ENCODE data around the gene PRIM1. TPM values are rescaled to one million over a fixed set of nuclear protein-coding genes. Genes with fewer than 3 reads are reported as not detected.

PRIM1 gene
- total and polyA plus RNA-seq, 2 of the 8 experiments (the other 6 are each of a cell fraction or from before 2014, with no cell fraction given), result 52.4 to 61.9 TPM

DNA sequence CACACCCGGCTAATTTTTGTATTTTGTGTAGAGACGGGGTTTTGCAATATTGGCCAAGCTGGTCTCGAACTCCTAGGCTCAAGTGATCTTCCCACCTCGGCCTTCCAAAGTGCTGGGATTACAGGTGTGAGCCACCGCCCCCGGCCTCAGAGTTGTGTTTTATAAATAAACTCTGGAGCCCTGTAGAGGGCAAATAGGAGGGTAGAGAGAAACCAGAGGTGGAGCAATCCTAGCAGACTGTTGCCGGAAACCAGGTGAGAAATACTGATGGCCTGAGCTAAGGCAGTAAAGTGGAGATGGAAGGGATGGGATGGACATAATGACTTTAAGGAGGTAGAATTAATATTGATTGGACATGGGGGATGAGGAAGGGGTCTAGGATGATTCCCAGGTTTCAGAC, 8.3 kb upstream of the PRIM1 start:
- 79% methylated on average over 7 of the region's 7 CpGs; no CpG with 5 or more reads in 1 of the 2 experiments for WGBS, 2 experiments (ENCODE audit: extremely low coverage in 1 of 2, insufficient coverage in 1 of 2, insufficient read length in 1 of 2, insufficient replicate concordance in 2 of 2, low coverage in 1 of 2, low lambda C conversion rate in 2 of 2, missing lambda C conversion rate in 1 of 2)
- DNase-seq (ENCODE audit: low read depth in 1 of 2, low spot score in 2 of 2) (no peak), FAIRE-seq (no peak)
- H3K4me1 ChIP-seq (replicated peaks in 1 of 4; ENCODE audit: control insufficient read depth in 3 of 4, insufficient read depth in 4 of 4, low read length in 3 of 4), result no peaks in the 10 kb centered on the region
- H3K23ac ChIP-seq (ENCODE audit: insufficient read length), result no peak overlapping the region
- H2AFZ ChIP-seq (ENCODE audit: low read length), result no peak overlapping the region
- H3K23me2 ChIP-seq (ENCODE audit: low read depth, low read length), result peaks cover 2% of the 10 kb centered on the region; the same call in 1 of the 2 replicates
- ChIA-PET CTCF (ENCODE audit: partially characterized antibody) (interaction anchor here (1.2 to 14.5 kb wide), 7 partner anchors 8 to 241 kb away, joined by 3 to 187 read pairs (median 5); partner anchors contain the start of genes PRIM1 and ZBTB39), POLR2A (ENCODE audit: partially characterized antibody) (interaction anchor here (0.5 to 0.8 kb wide), 2 partner anchors 8 to 234 kb away, joined by 3 to 4 read pairs; a partner anchor contains a TSS)
- no peak overlapping the region for H2BK120ac ChIP-seq (replicated peaks; ENCODE audit: low read depth, low read length)
- H4K20me1 ChIP-seq (replicated peaks in 1 of 2; ENCODE audit: control insufficient read depth in 1 of 2, insufficient read depth in 2 of 2, low read length in 2 of 2), result no peaks in the 10 kb centered on the region
- 0 out of 4 replicates have a peak, but pooled peaks cover 0 to 3% of the 10 kb centered on the region in 2 experiments for H3K9me3 ChIP-seq (ENCODE audit: insufficient read depth in 2 of 2, low read depth in 1 of 2, low read length in 1 of 2)
- no peaks in the 10 kb centered on the region for H3K27me3 ChIP-seq (replicated peaks in 1 of 4; ENCODE audit: control insufficient read depth in 3 of 4, extremely low read depth in 1 of 4, insufficient read depth in 3 of 4, low read length in 3 of 4)
- H2BK20ac ChIP-seq (ENCODE audit: low read length), result no peak overlapping the region
- H3K56ac ChIP-seq (replicated peaks; ENCODE audit: insufficient read length, low read depth, low read length), result no peak overlapping the region
- no peak overlapping the region for H2BK5ac ChIP-seq (ENCODE audit: low read depth, low read length)
- no peak overlapping the region for H3K4me2 ChIP-seq (ENCODE audit: insufficient read depth in 1 of 2, low read depth in 2 of 2, low read length in 2 of 2)
- H4K8ac ChIP-seq (ENCODE audit: extremely low read depth, insufficient read depth, low read length), result no peak overlapping the region
- no peak overlapping the region for H4K91ac ChIP-seq (replicated peaks; ENCODE audit: insufficient read length, low read length)
- H2AK5ac ChIP-seq (ENCODE audit: low read depth, low read length), result no peak overlapping the region
- no peaks in the 10 kb centered on the region for H3K79me1 ChIP-seq (ENCODE audit: low read depth, low read length)
- no peak overlapping the region for H3K14ac ChIP-seq (ENCODE audit: insufficient read length)
- no peak overlapping the region for H2BK12ac ChIP-seq (ENCODE audit: low read depth, low read length)
- no peak overlapping the region for H3K27ac ChIP-seq (ENCODE audit: low read depth, low read length)
- H3K4ac ChIP-seq (replicated peaks; ENCODE audit: insufficient read length, low read depth, low read length), result no peak overlapping the region
- no peak overlapping the region for H3K9ac ChIP-seq (replicated peaks in 1 of 4; ENCODE audit: extremely low read depth in 1 of 4, low read depth in 3 of 4, low read length in 3 of 4)
- H3K79me2 ChIP-seq (ENCODE audit: control insufficient read depth in 1 of 2, insufficient read depth in 2 of 2, low read length in 2 of 2), result no peaks in the 10 kb centered on the region
- H4K5ac ChIP-seq (ENCODE audit: insufficient read length, low read depth, low read length), result no peak overlapping the region
- no peaks in the 10 kb centered on the region for H3K36me3 ChIP-seq (ENCODE audit: control insufficient read depth in 2 of 4, insufficient read depth in 4 of 4, low read length in 3 of 4)
- H2BK15ac ChIP-seq (ENCODE audit: low read length), result no peak overlapping the region
- H3K4me3 ChIP-seq (ENCODE audit: extremely low read depth in 1 of 4, insufficient read depth in 2 of 4, low read depth in 3 of 4, low read length in 4 of 4), result no peak overlapping the region
- H3K18ac ChIP-seq (ENCODE audit: extremely low read depth, low read length), result no peak overlapping the region
- no peak for TF ChIP-seq BCL11A (IDR thresholded peaks at IDR 0.05; ENCODE audit: low read depth in 2 of 2, low read length in 2 of 2)
- no peak for TF ChIP-seq RFX5 (IDR thresholded peaks at IDR 0.05; ENCODE audit: borderline replicate concordance, low read depth, low read length)
- no peak for TF ChIP-seq HDAC6 (IDR thresholded peaks at IDR 0.05; ENCODE audit: low read depth, low read length)
- no peak for TF ChIP-seq NANOG (IDR thresholded peaks at IDR 0.05; ENCODE audit: insufficient read depth, low read depth, low read length, poor library complexity, severe bottlenecking)
- no peak for TF ChIP-seq E2F6 (IDR thresholded peaks at IDR 0.05)
- no peak for TF ChIP-seq TEAD4 (IDR thresholded peaks at IDR 0.05; ENCODE audit: low read depth, low read length)
- no peak for TF ChIP-seq ATF2 (IDR thresholded peaks at IDR 0.05; ENCODE audit: low read length)
- TF ChIP-seq POU5F1 (IDR thresholded peaks at IDR 0.05; ENCODE audit: low read depth, low read length), result no peak
- no peak for TF ChIP-seq CTBP2 (IDR thresholded peaks at IDR 0.05; ENCODE audit: borderline replicate concordance, insufficient read depth, insufficient read length, low read length)
- no peak for TF ChIP-seq SIX5 (IDR thresholded peaks at IDR 0.05; ENCODE audit: low read depth, low read length)
- no peak for TF ChIP-seq EGR1 (IDR thresholded peaks at IDR 0.05; ENCODE audit: borderline replicate concordance, low read depth, low read length)
- TF ChIP-seq SIRT6 (IDR thresholded peaks at IDR 0.05; ENCODE audit: low read length), result no peak
